Heart left ventricle (tissue), 13 donors: ENCODE data around the gene ALKBH6.
A peak's percentile ranks its signal among the peaks of the same experiment; 100 is the strongest.

Source experiments
- POLR2A ChIP-seq, 2 donors: fragments of 450-650 bp; IDR thresholded peaks; one replicate each; pipeline ENCODE4 v1.6.1; 2017; ENCODE audit warnings: antibody characterized with exemption in 2 of 2, mild to moderate bottlenecking in 2 of 2, moderate library complexity in 2 of 2
- TF ChIP-seq, protein P1 (sequence below), 12 donors: fragments of 200-600 bp; sonication (generic) in 4 of 12; IDR thresholded peaks; one replicate each; pipeline versions ENCODE4 v1.5.0 to v1.8.0; 2018 to 2022; ENCODE audit warnings: antibody characterized with exemption in 12 of 12, mild to moderate bottlenecking in 5 of 12
- donor health status: ischemic (EF 13 %, LVEDD 7.1; RV severe dilation, severe dysfunction).
- donor health status: DM: no; HTN: yes; CAD: no.
- donor health status: DM: no; HTN: no; CAD: no.
- donor health status: ischemic (EF 25% LVEDD 6.9; RV normal size, moderate dysfunction).
- donor health status: ischemic (EF 25% LVEDD 5.7; RV mildly dilated, moderate dysfunction).
- donor health status: ischemic (EF 35%, LVEDD 5.7; RV mildly dilated, moderate dysfunction).
- donor health status: nonischemic (EF 11% LVEDD 7.7; RV severe dilation, severe dysfunction).
- donor health status: DM: yes; HTN: yes; CAD: no.
- donor health status: PGD.
- donor health status: ischemic (EF 29% LVEDD 5.4; RV normal size, mild dysfunction).
- donor health status: nonischemic (EF 23%, LVEDD 6.1; RV moderate dilation, normal function).

- TF ChIP-seq, protein P1, sequence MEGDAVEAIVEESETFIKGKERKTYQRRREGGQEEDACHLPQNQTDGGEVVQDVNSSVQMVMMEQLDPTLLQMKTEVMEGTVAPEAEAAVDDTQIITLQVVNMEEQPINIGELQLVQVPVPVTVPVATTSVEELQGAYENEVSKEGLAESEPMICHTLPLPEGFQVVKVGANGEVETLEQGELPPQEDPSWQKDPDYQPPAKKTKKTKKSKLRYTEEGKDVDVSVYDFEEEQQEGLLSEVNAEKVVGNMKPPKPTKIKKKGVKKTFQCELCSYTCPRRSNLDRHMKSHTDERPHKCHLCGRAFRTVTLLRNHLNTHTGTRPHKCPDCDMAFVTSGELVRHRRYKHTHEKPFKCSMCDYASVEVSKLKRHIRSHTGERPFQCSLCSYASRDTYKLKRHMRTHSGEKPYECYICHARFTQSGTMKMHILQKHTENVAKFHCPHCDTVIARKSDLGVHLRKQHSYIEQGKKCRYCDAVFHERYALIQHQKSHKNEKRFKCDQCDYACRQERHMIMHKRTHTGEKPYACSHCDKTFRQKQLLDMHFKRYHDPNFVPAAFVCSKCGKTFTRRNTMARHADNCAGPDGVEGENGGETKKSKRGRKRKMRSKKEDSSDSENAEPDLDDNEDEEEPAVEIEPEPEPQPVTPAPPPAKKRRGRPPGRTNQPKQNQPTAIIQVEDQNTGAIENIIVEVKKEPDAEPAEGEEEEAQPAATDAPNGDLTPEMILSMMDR (IDR thresholded peaks at IDR 0.05): peak in 3 of 12 donors; percentile 9 to 34 (median 23)
- no peak for TF ChIP-seq POLR2A (IDR thresholded peaks at IDR 0.05)
Measured at GRCh38 chr19:35993923-35994598, 20.0 kb downstream of the ALKBH6 start.
